Aorta (tissue), 5 donors: ENCODE data around the gene TRAPPC6A. TPM values are rescaled to one million over a fixed set of nuclear protein-coding genes. Genes with fewer than 3 reads are reported as not detected.

Experiments used
- ATAC-seq: fragments of 200-7000 bp; cut with Tn5 transposase; one replicate; pipeline ENCODE4 v1.9.1; 2022; ENCODE audit warnings: moderate library complexity; ENCODE audit not compliant: low FRiP score
- DNase-seq, 2 donors: peaks; one replicate each; pipeline ENCODE4 v3.0.0-alpha.2; 2020
- H3K27ac ChIP-seq, 2 donors: one replicate each; pipeline ENCODE4 v1.5.1; 2013; ENCODE audit warnings: low read length in 2 of 2, mild to moderate bottlenecking in 2 of 2, moderate library complexity in 2 of 2, control low read depth in 1 of 2, inconsistent platforms in 1 of 2, low read depth in 1 of 2
- H3K27me3 ChIP-seq, 2 donors: one replicate each; pipeline ENCODE4 v1.6.1; 2013; ENCODE audit warnings: control low read depth in 1 of 2, low read length in 1 of 2, mild to moderate bottlenecking in 1 of 2, moderate library complexity in 1 of 2; ENCODE audit not compliant: insufficient read depth in 2 of 2, control insufficient read depth in 1 of 2
- H3K36me3 ChIP-seq, 2 donors: one replicate each; pipeline ENCODE4 v1.6.1; 2013; ENCODE audit warnings: control low read depth in 1 of 2, low read length in 1 of 2, mild to moderate bottlenecking in 1 of 2; ENCODE audit not compliant: insufficient read depth in 2 of 2, control insufficient read depth in 1 of 2
- H3K4me1 ChIP-seq, 2 donors: one replicate each; pipeline ENCODE4 v1.6.1; 2013; ENCODE audit warnings: low read length in 2 of 2, control low read depth in 1 of 2, mild to moderate bottlenecking in 1 of 2, moderate library complexity in 1 of 2; ENCODE audit not compliant: insufficient read depth in 2 of 2, control insufficient read depth in 1 of 2
- H3K4me3 ChIP-seq, 2 donors: one replicate each; pipeline ENCODE4 v1.5.1; 2013; ENCODE audit warnings: low read length in 2 of 2, control low read depth in 1 of 2, mild to moderate bottlenecking in 1 of 2
- H3K9me3 ChIP-seq: one replicate; pipeline ENCODE4 v1.6.1; 2013; ENCODE audit warnings: mild to moderate bottlenecking, low read length; ENCODE audit not compliant: control insufficient read depth
- WGBS, 2 donors: extraction: QIAGEN DNeasy Blood & Tissue Kit; methylation state at CpG; one replicate each; pipeline ENCODE4 v1.1.7; 2013; 5-methylcytosine and 5-hydroxymethylcytosine counted together
- intact Hi-C, 2 donors: fragments of 100-400 bp; cut with DNase I; formaldehyde crosslinking; loops; one replicate each; pipeline versions ENCODE4 v1.14.2 to v1.15.0; 2022
- polyA plus RNA-seq, 2 donors: library from polyadenylated mRNA; stranded (reverse); fragments of 200-250 nt; gene quantifications; one replicate each; pipeline ENCODE4 v1.2.3, GENCODE V29; 2013
- total RNA-seq, 2 donors: library from RNA; stranded (reverse); fragmentation: NEBNext Ultra II Directional; extraction: Animal tissue kit (Norgen Biotek cat#: 25700); gene quantifications; one replicate each; pipeline ENCODE4 v1.2.1, GENCODE V29; 2021
- donor health status: healthy with polysubstance abuse.
- donor health status: Bipolar disorder and iron deficiency.
- donor health status: DM: no; HTN: no; CAD: no.
- donor health status: DM: no; HTN: no; CAD: no.
- donor health status: DM: yes; HTN: yes; CAD: no.

TRAPPC6A gene
- total and polyA plus RNA-seq, 4 donors, result 9.5 to 17.0 (median 15.1) TPM

- Histone ChIP-seq H3K9me3 (no peaks in the 10 kb centered on the region), H3K36me3 (peaks cover 0 to 12% of the 10 kb centered on the region in 2 donors), H3K4me1 (no peaks in the 10 kb centered on the region), H3K4me3 (no peak overlapping the region), H3K27ac (no peak overlapping the region), H3K27me3 (no peaks in the 10 kb centered on the region)
- intact Hi-C loops, result no loop called here
- DNase-seq (no peak), ATAC-seq (no peak)
- WGBS, 2 donors, result 95 to 96% methylated on average over 28 of the region's 28 CpGs
Observed at GRCh38 chr19:45141203-45141900, 36.7 kb downstream of the TRAPPC6A start.

- DNase-seq (no peak), ATAC-seq (no peak)
- WGBS, 2 donors, result 93 to 96% methylated on average over 11 of the region's 11 CpGs
- no peaks in the 10 kb centered on the region for H3K27me3 ChIP-seq
- no peaks in the 10 kb centered on the region for H3K4me1 ChIP-seq
- intact Hi-C loops, result no loop called here
- peaks cover 0 to 12% of the 10 kb centered on the region in 2 donors for H3K36me3 ChIP-seq
- no peak overlapping the region for H3K27ac ChIP-seq
- no peaks in the 10 kb centered on the region for H3K9me3 ChIP-seq
- H3K4me3 ChIP-seq, result no peak overlapping the region
Observed at GRCh38 chr19:45140533-45140932, 37.5 kb downstream of the TRAPPC6A start.

- no peak for DNase-seq
- Histone ChIP-seq H3K4me1 (no peaks in the 10 kb centered on the region), H3K4me3 (no peak overlapping the region), H3K36me3 (peaks cover 0 to 9% of the 10 kb centered on the region in 2 donors), H3K27me3 (no peaks in the 10 kb centered on the region), H3K27ac (no peak overlapping the region), H3K9me3 (no peaks in the 10 kb centered on the region)
- ATAC-seq, result no peak
- WGBS, 2 donors, result 93% methylated on average over 8 of the region's 8 CpGs
- intact Hi-C loops, result no loop called here
Observed at GRCh38 chr19:45140144-45140503, 37.9 kb downstream of the TRAPPC6A start.

- DNase-seq (no peak), ATAC-seq (no peak)
- Histone ChIP-seq H3K36me3 (peaks cover 0 to 9% of the 10 kb centered on the region in 2 donors), H3K4me3 (no peak overlapping the region), H3K4me1 (no peaks in the 10 kb centered on the region), H3K27me3 (no peaks in the 10 kb centered on the region), H3K27ac (no peak overlapping the region), H3K9me3 (no peaks in the 10 kb centered on the region)
- 93 to 94% methylated on average over 22 to 24 of the region's 24 CpGs for WGBS, 2 donors
- intact Hi-C loops, result no loop called here
Observed at GRCh38 chr19:45139286-45140143, 38.5 kb downstream of the TRAPPC6A start.

GRCh38 chr19:45138303-45138751 lies 39.7 kb downstream of the TRAPPC6A start:
- 84 to 90% methylated on average over 7 to 11 of the region's 11 CpGs for WGBS, 2 donors
- ATAC-seq (no peak), DNase-seq (no peak)
- intact Hi-C loops, result no loop called here
- H3K4me3 ChIP-seq, result no peak overlapping the region
- no peaks in the 10 kb centered on the region for H3K4me1 ChIP-seq
- H3K9me3 ChIP-seq, result no peaks in the 10 kb centered on the region
- no peaks in the 10 kb centered on the region for H3K27me3 ChIP-seq
- peaks cover 0 to 7% of the 10 kb centered on the region in 2 donors for H3K36me3 ChIP-seq
- H3K27ac ChIP-seq, result no peak overlapping the region

- Histone ChIP-seq H3K36me3 (peaks cover 0 to 5% of the 10 kb centered on the region in 2 donors), H3K4me1 (no peaks in the 10 kb centered on the region), H3K27ac (no peak overlapping the region), H3K27me3 (no peaks in the 10 kb centered on the region), H3K4me3 (no peak overlapping the region), H3K9me3 (no peaks in the 10 kb centered on the region)
- ATAC-seq (no peak), DNase-seq (no peak)
- 83% methylated on average over 17 of the region's 17 CpGs for WGBS, 2 donors
- intact Hi-C loops, result no loop called here
Observed at GRCh38 chr19:45137179-45137761, 40.8 kb downstream of the TRAPPC6A start.

- ATAC-seq, result no peak
- 84 to 87% methylated on average over 12 of the region's 12 CpGs for WGBS, 2 donors
Observed at GRCh38 chr19:45136507-45137178, 41.4 kb downstream of the TRAPPC6A start.

GRCh38 chr19:45135176-45135885 lies 42.7 kb downstream of the TRAPPC6A start:
- Histone ChIP-seq H3K4me3 (no peak overlapping the region), H3K36me3 (no peaks in the 10 kb centered on the region), H3K9me3 (no peaks in the 10 kb centered on the region), H3K4me1 (no peaks in the 10 kb centered on the region), H3K27ac (no peak overlapping the region), H3K27me3 (no peaks in the 10 kb centered on the region)
- intact Hi-C loops, result no loop called here
- WGBS, 2 donors, result 96 to 97% methylated on average over 21 of the region's 21 CpGs
- ATAC-seq (no peak), DNase-seq (no peak)

More at GRCh38 chr19:45136507-45137178, 41.4 kb downstream of the TRAPPC6A start:
- Histone ChIP-seq H3K4me1 (no peaks in the 10 kb centered on the region), H3K27me3 (no peaks in the 10 kb centered on the region), H3K36me3 (no peaks in the 10 kb centered on the region), H3K9me3 (no peaks in the 10 kb centered on the region), H3K4me3 (no peak overlapping the region), H3K27ac (no peak overlapping the region)
- no peak for DNase-seq
- intact Hi-C loops, result no loop called here
